ENCODE data around the gene NRXN3. TPM values are rescaled to one million over a fixed set of nuclear protein-coding genes. Genes with fewer than 3 reads are reported as not detected.

NRXN3 gene
- total RNA-seq, 2 experiments from 2014 or later = not detected

GRCh38 chr14:79027138-79027537 lies 857.0 kb downstream of the NRXN3 start:
- DNase-seq (no peak), ATAC-seq (no peak)
- H3K27ac Mint-ChIP-seq = no peak overlapping the region
- no peaks in the 10 kb centered on the region for H3K27me3 Mint-ChIP-seq
- H3K36me3 Mint-ChIP-seq = no peaks in the 10 kb centered on the region
- no peaks in the 10 kb centered on the region for H3K4me1 Mint-ChIP-seq
- CTCF ChIA-PET = interaction anchor here (2.5 kb wide), 1 partner anchor 17 kb away, joined by 5 read pairs; no protein-coding TSS in a partner anchor
- no peak overlapping the region for H3K4me3 Mint-ChIP-seq
- no peaks in the 10 kb centered on the region for H3K9me3 Mint-ChIP-seq (ENCODE audit: low read depth)

- CTCF ChIA-PET = no interaction called here
- H3K9me3 Mint-ChIP-seq (ENCODE audit: low read depth) = no peaks in the 10 kb centered on the region
- no peak overlapping the region for H3K4me3 Mint-ChIP-seq
- H3K27me3 Mint-ChIP-seq = no peaks in the 10 kb centered on the region
- DNase-seq = no peak
- no peak for ATAC-seq
- H3K4me1 Mint-ChIP-seq = no peaks in the 10 kb centered on the region
- no peak overlapping the region for H3K27ac Mint-ChIP-seq
- no peaks in the 10 kb centered on the region for H3K36me3 Mint-ChIP-seq
Measured at GRCh38 chr14:79028281-79028680, 858.1 kb downstream of the NRXN3 start.

GRCh38 chr14:79036441-79036840 lies 866.3 kb downstream of the NRXN3 start:
- Mint-ChIP-seq H3K9me3 (ENCODE audit: low read depth) (peaks cover 3% of the 10 kb centered on the region), H3K4me1 (no peaks in the 10 kb centered on the region), H3K27me3 (no peaks in the 10 kb centered on the region), H3K36me3 (no peaks in the 10 kb centered on the region), H3K27ac (no peak overlapping the region), H3K4me3 (no peak overlapping the region)
- no peak for ATAC-seq
- no peak for DNase-seq
- CTCF ChIA-PET = no interaction called here

GRCh38 chr14:79037106-79037505 lies 866.9 kb downstream of the NRXN3 start:
- Mint-ChIP-seq H3K27me3 (no peaks in the 10 kb centered on the region), H3K4me3 (no peak overlapping the region), H3K36me3 (no peaks in the 10 kb centered on the region), H3K27ac (no peak overlapping the region), H3K4me1 (no peaks in the 10 kb centered on the region), H3K9me3 (ENCODE audit: low read depth) (peaks cover 3% of the 10 kb centered on the region)
- DNase-seq = no peak
- CTCF ChIA-PET = no interaction called here
- ATAC-seq = no peak

- H3K4me3 Mint-ChIP-seq = no peak overlapping the region
- peaks cover 3% of the 10 kb centered on the region for H3K9me3 Mint-ChIP-seq (ENCODE audit: low read depth)
- no peak for ATAC-seq
- no peaks in the 10 kb centered on the region for H3K27me3 Mint-ChIP-seq
- no peak overlapping the region for H3K27ac Mint-ChIP-seq
- DNase-seq = no peak
- no peaks in the 10 kb centered on the region for H3K36me3 Mint-ChIP-seq
- CTCF ChIA-PET = no interaction called here
- no peaks in the 10 kb centered on the region for H3K4me1 Mint-ChIP-seq
Measured at GRCh38 chr14:79037593-79037992, 867.4 kb downstream of the NRXN3 start.

GRCh38 chr14:79040790-79041189 lies 870.6 kb downstream of the NRXN3 start:
- CTCF ChIA-PET = no interaction called here
- H3K27ac Mint-ChIP-seq = no peak overlapping the region
- DNase-seq = no peak
- H3K4me3 Mint-ChIP-seq = no peak overlapping the region
- ATAC-seq = no peak
- no peaks in the 10 kb centered on the region for H3K27me3 Mint-ChIP-seq
- no peaks in the 10 kb centered on the region for H3K36me3 Mint-ChIP-seq
- no peaks in the 10 kb centered on the region for H3K4me1 Mint-ChIP-seq
- H3K9me3 Mint-ChIP-seq (ENCODE audit: low read depth) = peaks cover 3% of the 10 kb centered on the region

GRCh38 chr14:79043194-79043889 lies 873.2 kb downstream of the NRXN3 start:
- ATAC-seq (no peak), DNase-seq (no peak)
- Mint-ChIP-seq H3K9me3 (ENCODE audit: low read depth) (peaks cover 3% of the 10 kb centered on the region), H3K4me1 (no peaks in the 10 kb centered on the region), H3K36me3 (no peaks in the 10 kb centered on the region), H3K27me3 (no peaks in the 10 kb centered on the region), H3K4me3 (no peak overlapping the region), H3K27ac (no peak overlapping the region)
- CTCF ChIA-PET = no interaction called here

GRCh38 chr14:79044894-79045624 lies 874.9 kb downstream of the NRXN3 start:
- Mint-ChIP-seq H3K36me3 (no peaks in the 10 kb centered on the region), H3K9me3 (ENCODE audit: low read depth) (peaks cover 5% of the 10 kb centered on the region), H3K27ac (no peak overlapping the region), H3K4me3 (no peak overlapping the region), H3K4me1 (no peaks in the 10 kb centered on the region), H3K27me3 (no peaks in the 10 kb centered on the region)
- DNase-seq (no peak), ATAC-seq (no peak)
- CTCF ChIA-PET = no interaction called here

GRCh38 chr14:79050787-79051727 lies 880.9 kb downstream of the NRXN3 start:
- DNase-seq (no peak), ATAC-seq (no peak)
- Mint-ChIP-seq H3K9me3 (ENCODE audit: low read depth) (peaks cover 3% of the 10 kb centered on the region), H3K27me3 (no peaks in the 10 kb centered on the region), H3K4me3 (no peak overlapping the region), H3K36me3 (no peaks in the 10 kb centered on the region), H3K4me1 (no peaks in the 10 kb centered on the region), H3K27ac (no peak overlapping the region)
- CTCF ChIA-PET = no interaction called here

GRCh38 chr14:79051742-79052141 lies 881.6 kb downstream of the NRXN3 start:
- DNase-seq (no peak), ATAC-seq (no peak)
- H3K36me3 Mint-ChIP-seq = no peaks in the 10 kb centered on the region
- peaks cover 3% of the 10 kb centered on the region for H3K9me3 Mint-ChIP-seq (ENCODE audit: low read depth)
- H3K4me1 Mint-ChIP-seq = no peaks in the 10 kb centered on the region
- no peak overlapping the region for H3K27ac Mint-ChIP-seq
- no peaks in the 10 kb centered on the region for H3K27me3 Mint-ChIP-seq
- CTCF ChIA-PET = no interaction called here
- H3K4me3 Mint-ChIP-seq = no peak overlapping the region

GRCh38 chr14:79056879-79057278 lies 886.7 kb downstream of the NRXN3 start:
- no peak for ATAC-seq
- no peak overlapping the region for H3K27ac Mint-ChIP-seq
- H3K36me3 Mint-ChIP-seq = no peaks in the 10 kb centered on the region
- no peak for DNase-seq
- H3K9me3 Mint-ChIP-seq (ENCODE audit: low read depth) = peaks cover 2% of the 10 kb centered on the region
- no peaks in the 10 kb centered on the region for H3K27me3 Mint-ChIP-seq
- H3K4me1 Mint-ChIP-seq = no peaks in the 10 kb centered on the region
- H3K4me3 Mint-ChIP-seq = no peak overlapping the region
- CTCF ChIA-PET = no interaction called here

- DNase-seq (no peak), ATAC-seq (no peak)
- CTCF ChIA-PET = no interaction called here
- H3K27me3 Mint-ChIP-seq = no peaks in the 10 kb centered on the region
- H3K36me3 Mint-ChIP-seq = no peaks in the 10 kb centered on the region
- H3K4me1 Mint-ChIP-seq = no peaks in the 10 kb centered on the region
- no peak overlapping the region for H3K27ac Mint-ChIP-seq
- H3K9me3 Mint-ChIP-seq (ENCODE audit: low read depth) = peaks cover 2% of the 10 kb centered on the region
- H3K4me3 Mint-ChIP-seq = no peak overlapping the region
Measured at GRCh38 chr14:79057333-79057732, 887.2 kb downstream of the NRXN3 start.

- CTCF ChIA-PET = no interaction called here
- Mint-ChIP-seq H3K4me3 (no peak overlapping the region), H3K27me3 (no peaks in the 10 kb centered on the region), H3K36me3 (no peaks in the 10 kb centered on the region), H3K4me1 (no peaks in the 10 kb centered on the region), H3K9me3 (ENCODE audit: low read depth) (peaks cover 2% of the 10 kb centered on the region), H3K27ac (no peak overlapping the region)
- DNase-seq = no peak
- no peak for ATAC-seq
Measured at GRCh38 chr14:79062226-79062625, 892.1 kb downstream of the NRXN3 start.

Data from activated CD8-positive, alpha-beta memory T cell treated with anti-CD3 and anti-CD28 coated beads, Interleukin-2, amount 10 ng/mL, durations not matched to agents 7 days and 5 days (primary cell).